HG02970 (cell line): ENCODE measurements around the gene MALRD1.

Source experiments
- ATAC-seq: cut with Tn5 transposase; IDR thresholded peaks from one replicate; pipeline ENCODE4 v1.9.1; 2021; ENCODE audit warnings: mild to moderate bottlenecking, moderate library complexity, moderate number of reproducible peaks; ENCODE audit not compliant: unreplicated experiment, low FRiP score

MALRD1 gene

DNA sequence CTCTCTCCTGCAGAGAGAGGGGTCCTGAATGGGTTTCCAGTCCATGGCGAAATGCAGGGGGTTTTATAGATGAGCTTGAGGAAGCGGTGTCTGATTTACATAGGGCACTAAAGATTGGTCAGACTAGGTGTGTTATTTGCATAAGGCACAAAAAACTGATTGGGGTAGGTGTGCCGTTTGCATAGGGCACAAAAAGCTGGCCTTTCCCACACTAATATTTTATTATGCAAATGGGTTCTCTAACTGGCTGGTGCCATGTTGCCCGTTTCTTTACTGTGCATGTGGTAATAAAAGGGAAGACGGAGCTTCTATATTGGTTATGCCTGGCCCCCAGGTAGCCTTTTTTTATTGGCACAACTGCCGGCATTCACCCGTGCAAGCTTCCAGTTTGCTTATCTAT lies 50.2 kb downstream of the MALRD1 start:
- ATAC-seq = no peak

DNA sequence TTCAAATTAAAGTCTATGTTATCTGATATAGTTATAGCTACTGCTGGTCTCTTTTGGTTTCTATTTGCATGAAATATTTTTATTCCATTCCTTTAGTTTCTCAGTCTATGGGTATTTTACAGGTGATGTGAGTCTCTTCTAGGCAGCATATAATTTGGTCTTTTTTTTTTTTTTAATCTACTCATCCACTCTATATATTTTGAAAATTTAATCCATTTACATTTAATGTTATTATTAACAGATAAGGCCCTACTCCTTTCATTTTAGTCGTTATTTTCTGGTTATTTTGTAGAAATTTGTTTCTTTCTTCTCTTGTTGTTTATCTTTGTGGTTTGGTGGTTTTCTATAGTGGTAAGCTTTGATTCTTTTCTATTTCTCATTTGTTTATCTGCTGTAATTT lies 58.8 kb downstream of the MALRD1 start:
- ATAC-seq = no peak

- ATAC-seq = no peak
Measured at GRCh38 chr10:19111501-19112267, 63.1 kb downstream of the MALRD1 start.

DNA sequence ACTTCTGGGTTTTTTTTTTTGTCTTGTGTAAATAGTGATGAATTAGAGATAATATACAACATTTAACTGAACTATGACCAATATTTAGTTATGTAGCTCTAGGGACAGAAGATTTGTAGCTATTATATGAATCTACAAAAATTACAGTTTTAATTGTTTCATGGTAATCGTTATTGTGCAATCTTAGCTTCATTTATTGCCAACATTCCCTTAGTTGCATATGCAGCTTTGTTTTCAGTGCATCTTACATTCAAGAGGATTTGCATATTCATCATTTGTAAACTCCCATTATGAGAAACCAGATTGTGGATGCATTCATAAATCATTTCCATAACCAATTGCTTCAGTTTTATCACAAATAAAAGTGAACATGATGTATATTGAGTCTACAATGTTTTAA lies 68.8 kb downstream of the MALRD1 start:
- ATAC-seq = no peak

DNA sequence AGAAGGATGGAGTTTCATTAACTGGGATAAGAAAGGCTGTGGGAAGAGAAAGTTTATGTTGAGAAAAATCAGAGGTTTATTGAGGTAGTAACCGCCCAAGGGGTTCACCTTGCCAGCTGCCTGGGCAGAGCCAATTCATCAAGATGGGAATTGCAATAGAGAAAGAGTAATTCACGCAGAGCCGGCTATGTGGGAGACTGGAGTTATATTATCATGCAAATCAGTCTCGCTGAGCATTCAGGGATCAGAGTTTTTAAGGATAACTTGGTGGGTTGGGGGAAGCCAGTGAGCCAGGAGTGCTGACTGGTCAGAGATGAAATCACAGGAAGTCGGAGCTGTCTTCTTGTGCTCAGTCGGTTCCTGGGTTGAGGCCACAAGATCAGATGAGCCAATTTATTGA lies 70.6 kb downstream of the MALRD1 start:
- ATAC-seq = no peak

- no peak for ATAC-seq
Measured at GRCh38 chr10:19120381-19120908, 71.8 kb downstream of the MALRD1 start.

DNA sequence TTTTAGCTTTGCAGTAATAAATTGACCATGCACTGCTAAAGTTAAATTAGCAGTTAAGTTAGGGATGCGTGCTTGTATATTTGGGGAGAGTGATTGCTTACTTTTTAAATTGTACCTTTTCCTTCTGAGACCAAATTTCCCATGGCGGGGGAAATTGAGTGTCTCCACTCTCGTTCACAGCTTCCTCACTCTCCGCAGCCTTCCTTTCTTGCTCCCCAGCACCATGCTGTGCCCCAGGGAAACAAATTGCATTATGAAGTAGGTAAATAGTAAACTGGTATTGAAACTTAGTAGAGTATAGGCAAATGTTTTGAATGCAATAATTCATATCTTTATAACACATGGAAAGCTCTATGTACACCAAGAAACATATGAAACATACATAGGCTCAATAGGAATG lies 85.4 kb downstream of the MALRD1 start:
- no peak for ATAC-seq

GRCh38 chr10:19142967-19143366 lies 94.4 kb downstream of the MALRD1 start:
- ATAC-seq = no peak

- no peak for ATAC-seq
Measured at GRCh38 chr10:19144206-19144605, 95.6 kb downstream of the MALRD1 start.

GRCh38 chr10:19154375-19154774 lies 105.8 kb downstream of the MALRD1 start:
- no peak for ATAC-seq

DNA sequence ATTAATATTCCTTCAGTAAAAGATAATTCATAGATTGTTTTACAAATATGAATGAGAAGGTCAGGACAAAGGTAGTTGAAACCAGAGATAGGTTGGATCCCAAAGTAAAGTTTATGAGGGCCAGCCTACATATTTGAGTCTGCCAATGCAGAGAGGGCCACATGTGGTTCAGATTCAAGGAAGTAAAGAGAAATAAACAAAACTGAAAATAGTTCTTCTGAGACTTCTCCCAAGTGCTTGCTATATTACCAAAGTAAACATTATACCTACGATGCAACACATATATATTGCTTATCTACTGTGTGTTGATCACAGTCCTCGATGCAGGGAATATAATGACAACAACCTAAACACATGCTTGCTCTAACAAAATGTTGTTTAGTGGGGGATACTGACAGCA lies 109.8 kb downstream of the MALRD1 start:
- no peak for ATAC-seq

GRCh38 chr10:19158870-19159269 lies 110.3 kb downstream of the MALRD1 start:
- ATAC-seq = no peak

DNA sequence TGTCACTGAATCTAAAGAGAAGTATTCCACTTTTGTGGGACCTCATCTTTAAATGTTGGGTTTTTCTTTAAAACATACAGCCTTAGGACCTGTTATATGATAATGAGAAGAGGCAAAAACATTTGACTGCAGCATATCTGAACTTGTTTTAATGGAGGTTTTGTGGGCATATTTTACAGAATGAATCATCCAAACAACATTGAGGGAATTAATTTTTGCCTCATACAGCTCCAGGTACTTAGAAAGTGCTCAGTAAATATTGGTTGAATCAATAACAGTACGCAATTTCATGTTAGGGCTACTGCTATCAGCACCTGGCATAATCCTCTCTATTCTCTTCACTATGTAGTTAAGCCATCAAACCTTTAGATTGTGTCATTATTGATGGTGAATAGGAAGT lies 115.9 kb downstream of the MALRD1 start:
- ATAC-seq = no peak

- no peak for ATAC-seq
Measured at GRCh38 chr10:19168584-19168983, 120.0 kb downstream of the MALRD1 start.

DNA sequence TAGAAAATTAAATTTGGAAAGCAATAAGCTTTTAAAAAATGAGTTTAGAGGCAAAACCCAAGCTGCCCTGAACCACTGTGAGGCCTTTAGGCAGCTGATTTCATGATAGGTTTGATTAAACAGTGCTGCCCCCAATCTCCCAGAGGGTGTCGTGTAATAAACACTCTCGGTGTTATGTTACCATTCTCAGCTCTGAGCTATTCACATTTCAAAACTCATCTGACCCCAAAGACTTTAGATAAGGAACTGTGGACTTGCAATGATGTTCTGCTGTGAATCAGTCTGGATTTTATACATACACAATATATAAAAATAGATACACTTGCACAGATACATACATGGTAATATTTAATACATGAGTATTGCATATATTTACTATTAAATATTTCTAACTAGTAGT lies 120.4 kb downstream of the MALRD1 start:
- no peak for ATAC-seq

- ATAC-seq = no peak
Measured at GRCh38 chr10:19169684-19170083, 121.1 kb downstream of the MALRD1 start.

DNA sequence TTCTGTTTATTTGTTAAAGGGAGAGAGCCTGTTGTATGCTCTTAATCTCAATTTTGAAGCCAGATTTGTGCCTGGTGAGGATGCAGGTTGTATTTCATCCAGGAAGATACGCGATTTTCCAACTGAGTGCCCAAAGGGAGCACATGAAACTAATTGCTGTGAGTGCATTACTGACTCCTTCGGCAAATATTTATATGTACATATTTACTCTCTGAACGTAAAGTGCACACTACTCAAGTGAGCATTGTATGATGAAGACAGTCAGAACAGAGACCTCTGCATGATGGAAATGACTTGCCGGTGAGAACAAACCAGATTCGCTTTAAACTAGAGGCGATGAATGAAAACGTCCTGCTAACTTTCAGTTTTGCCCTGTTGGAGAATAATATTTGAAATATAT lies 130.1 kb downstream of the MALRD1 start:
- no peak for ATAC-seq

DNA sequence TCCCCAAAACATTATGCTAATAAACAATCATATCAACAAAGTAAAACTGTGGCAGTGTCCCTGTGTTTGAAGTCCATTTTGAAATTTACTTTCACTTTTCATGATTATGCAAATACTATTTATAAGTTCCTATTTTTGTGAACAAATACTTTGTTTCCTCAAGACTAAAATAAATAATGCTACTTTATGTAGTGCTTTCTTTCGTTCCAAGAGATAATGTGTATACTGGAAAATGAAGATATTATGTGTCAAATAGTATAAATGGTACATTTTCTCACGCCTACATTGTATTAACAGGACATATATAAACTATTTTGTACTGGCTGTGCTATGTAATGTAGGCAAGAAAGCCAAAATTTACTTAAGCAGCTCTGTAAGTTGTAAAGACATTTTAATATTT lies 136.3 kb downstream of the MALRD1 start:
- no peak for ATAC-seq

DNA sequence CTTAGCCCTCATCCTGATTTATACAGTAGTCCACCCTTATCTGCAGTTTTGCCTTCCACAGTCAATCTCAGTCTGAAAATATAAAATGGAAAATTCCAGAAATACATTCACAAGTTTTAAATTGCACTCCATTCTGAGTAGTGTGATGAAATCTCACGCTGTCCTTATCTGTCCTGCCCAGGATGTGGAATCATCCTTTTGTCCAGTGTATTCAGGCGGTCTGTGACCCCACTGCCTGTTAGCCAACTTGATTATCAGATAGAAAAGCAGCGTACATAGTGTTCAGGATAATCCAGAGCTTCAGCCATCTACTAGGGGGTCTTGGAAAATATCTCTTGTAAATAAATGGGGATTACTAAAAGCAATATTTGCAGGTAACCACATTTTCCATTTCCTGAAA lies 146.3 kb downstream of the MALRD1 start:
- ATAC-seq = no peak

GRCh38 chr10:19195698-19196097 lies 147.1 kb downstream of the MALRD1 start:
- no peak for ATAC-seq

DNA sequence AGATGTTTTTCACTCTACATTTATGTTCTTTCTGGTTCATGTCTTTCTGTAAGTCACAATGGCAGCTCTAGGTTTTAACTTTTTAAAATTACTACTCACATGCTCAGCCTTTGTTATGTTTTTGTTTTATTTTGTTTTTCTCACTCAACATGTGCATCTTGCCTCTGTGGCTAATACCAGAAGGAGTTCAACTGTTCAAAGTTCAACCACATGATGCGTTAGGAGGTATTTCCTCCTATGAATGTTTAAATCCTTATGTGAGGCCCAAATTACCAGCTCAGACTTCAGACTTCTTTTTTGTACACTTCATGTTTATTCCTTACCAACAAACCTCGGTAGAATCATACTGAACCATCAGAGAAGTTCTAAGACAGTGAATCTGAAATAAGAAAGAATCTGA lies 151.6 kb downstream of the MALRD1 start:
- ATAC-seq = no peak

DNA sequence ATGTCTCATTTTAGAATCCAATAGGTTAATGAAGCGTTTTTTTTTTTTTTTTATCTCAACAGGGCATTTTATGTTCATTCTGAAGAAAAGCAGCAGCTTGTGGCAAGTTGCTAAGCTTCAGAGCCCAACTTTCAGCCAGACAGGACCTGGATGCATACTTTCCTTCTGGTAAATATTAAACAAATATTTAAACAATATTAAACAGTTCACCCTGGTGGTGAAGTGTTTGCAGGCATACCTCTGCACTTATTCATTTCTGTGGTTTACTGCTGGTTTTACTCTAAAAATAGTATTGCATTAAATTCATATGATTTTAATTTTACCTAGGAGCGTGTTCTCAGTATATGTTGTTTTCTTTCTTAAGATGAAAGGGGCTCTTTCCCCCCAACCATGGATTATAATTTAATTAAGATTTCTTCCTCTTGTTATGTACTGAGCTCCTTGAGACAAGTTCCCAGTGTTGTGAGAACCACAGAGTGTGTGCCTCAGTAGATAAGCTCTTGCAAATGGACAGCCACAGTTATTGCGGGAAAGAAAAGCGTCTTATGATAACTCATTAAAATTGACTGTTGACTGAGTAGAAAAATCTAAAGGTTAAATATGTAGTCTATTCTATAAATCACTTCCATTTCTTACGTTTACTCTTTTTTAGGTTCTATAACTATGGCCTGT lies 155.8 kb downstream of the MALRD1 start:
- no peak for ATAC-seq
